Spleen (tissue), 11 donors: ENCODE results near the gene CWC22. TPM values are rescaled to one million over a fixed set of nuclear protein-coding genes. Genes with fewer than 3 reads are reported as not detected.

Source experiments
- DNase-seq: peaks from one replicate; pipeline ENCODE4 v3.0.0-alpha.2; 2020
- H3K27ac ChIP-seq, 8 donors: fragments of 200-600 bp; sonication (generic) in 7 of 8; 1 replicate in 4 of 8; 2 replicates in 4 of 8; pipeline versions ENCODE4 v1.5.0 to v1.8.0; 2016 to 2021; ENCODE audit warnings: inconsistent platforms in 4 of 8, mild to moderate bottlenecking in 4 of 8, moderate library complexity in 1 of 8
- H3K27me3 ChIP-seq, 7 donors: fragments of 200-600 bp; sonication (generic) in 6 of 7; replicated peaks in 1 of 7; 1 replicate in 4 of 7; 2 replicates in 3 of 7; pipeline versions ENCODE4 v1.5.0 to v1.8.0; 2016 to 2021; ENCODE audit warnings: inconsistent platforms in 3 of 7, mild to moderate bottlenecking in 1 of 7
- H3K36me3 ChIP-seq, 6 donors: fragments of 200-600 bp; sonication (generic) in 5 of 6; 1 replicate in 4 of 6; 2 replicates in 2 of 6; pipeline versions ENCODE4 v1.5.0 to v1.8.0; 2016 to 2021; ENCODE audit warnings: inconsistent platforms in 2 of 6
- H3K4me1 ChIP-seq, 6 donors: fragments of 200-600 bp; sonication (generic) in 5 of 6; 1 replicate in 3 of 6; 2 replicates in 3 of 6; pipeline versions ENCODE4 v1.5.0 to v1.8.0; 2016 to 2021; ENCODE audit warnings: inconsistent platforms in 3 of 6
- H3K4me3 ChIP-seq, 8 donors: fragments of 200-600 bp; sonication (generic) in 7 of 8; 1 replicate in 4 of 8; 2 replicates in 4 of 8; pipeline versions ENCODE4 v1.5.0 to v1.8.0; 2016 to 2021; ENCODE audit warnings: inconsistent platforms in 4 of 8, mild to moderate bottlenecking in 4 of 8, moderate library complexity in 2 of 8
- H3K9me3 ChIP-seq, 8 donors: fragments of 200-600 bp; sonication (generic) in 7 of 8; 1 replicate in 4 of 8; 2 replicates in 4 of 8; pipeline versions ENCODE4 v1.5.0 to v1.8.0; 2016 to 2021; ENCODE audit warnings: inconsistent platforms in 4 of 8
- POLR2A ChIP-seq, 3 donors: fragments of 450-650 bp; IDR thresholded peaks; one replicate each; pipeline ENCODE4 v1.5.1; 2017; ENCODE audit warnings: antibody characterized with exemption in 3 of 3, mild to moderate bottlenecking in 1 of 3
- POLR2AphosphoS5 ChIP-seq, 3 donors: sonication (generic); formaldehyde crosslinking; IDR thresholded peaks; one replicate each; pipeline ENCODE4 v1.5.1; 2017; ENCODE audit warnings: antibody characterized with exemption in 3 of 3
- WGBS, 5 donors: extraction: QIAGEN DNeasy Blood & Tissue Kit in 3 of 5; methylation state at CpG; one replicate each; pipeline versions ENCODE4 v1.1.5 to v1.1.7; 2013 to 2018; 5-methylcytosine and 5-hydroxymethylcytosine counted together
- intact Hi-C: fragments of 100-400 bp; cut with DNase I; formaldehyde crosslinking; loops from one replicate; pipeline ENCODE4 v1.15.0; 2023; ENCODE audit warnings: low total_unique reads
- polyA plus RNA-seq, 3 donors: library from polyadenylated mRNA; stranded (reverse); fragments of 200-250 nt; gene quantifications; one replicate each; pipeline ENCODE4 v1.2.1, GENCODE V29; 2013
- total RNA-seq, 7 donors: library from RNA; depleted of rRNA in 3 of 7; stranded (reverse); fragments of >200 nt in 3 of 7; fragmentation: NEBNext Ultra II Directional in 4 of 7; extraction: Animal tissue kit (Norgen Biotek cat#: 25700) in 4 of 7; gene quantifications; one replicate each; pipeline versions ENCODE4 v1.1.0 to v1.2.1, GENCODE V29; 2016 to 2021
- TF ChIP-seq, protein P1 (sequence below), 11 experiments: fragments of 200-600 bp in 7 of 11; fragments of 450-650 bp in 4 of 11; sonication (generic) in 4 of 11; IDR thresholded peaks in 8 of 11; conservative IDR thresholded peaks in 3 of 11; 1 replicate in 7 of 11; 2 replicates in 4 of 11; pipeline versions ENCODE4 v1.4.0 to v1.8.0; 2016 to 2021; ENCODE audit warnings: antibody characterized with exemption in 11 of 11, inconsistent platforms in 4 of 11, mild to moderate bottlenecking in 1 of 11
- donor health status: healthy with polysubstance abuse.
- donor health status: DM: no; HTN: no; CAD: no; lungs with moderate emphysema.
- donor health status: DM: no; HTN: no; CAD: no.
- donor health status: Bipolar disorder and iron deficiency.
- donor health status: healthy.
- donor health status: DM: no; HTN: no; CAD: no.
- donor health status: DM: yes; HTN: yes; CAD: no.

The CWC22 gene
- total and polyA plus RNA-seq, 10 donors, result 9.6 to 31.7 (median 21.5) TPM

DNA sequence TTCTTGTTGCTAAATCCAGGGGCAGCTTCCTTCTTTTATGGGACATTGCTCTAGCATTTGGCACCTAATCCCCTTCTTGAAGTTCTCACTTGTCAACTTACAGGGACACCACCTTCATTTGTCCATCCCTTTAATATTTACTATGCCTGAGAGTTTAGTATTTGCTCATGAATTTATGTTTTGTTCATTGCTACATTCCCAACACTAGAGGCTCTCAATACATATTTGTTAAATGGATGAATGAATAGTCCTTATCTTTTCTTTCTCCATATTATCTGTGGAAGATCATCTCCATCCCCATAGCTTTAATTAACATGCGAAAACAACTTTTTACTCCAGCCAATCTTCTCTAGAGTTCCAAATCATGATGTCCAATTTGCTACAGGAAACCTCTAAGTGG is 5.4 kb downstream of the CWC22 start:
- Histone ChIP-seq H3K27me3 (no peaks in the 10 kb centered on the region), H3K27ac (peak overlapping the region in 2 of 8 donors; percentile 60 to 64), H3K4me1 (peaks cover 12 to 99% (median 61%) of the 10 kb centered on the region in 6 donors), H3K36me3 (peaks cover 0 to 16% (median 1%) of the 10 kb centered on the region in 6 donors), H3K9me3 (no peaks in the 10 kb centered on the region), H3K4me3 (no peak overlapping the region)
- intact Hi-C loops, result no loop called here
- DNase-seq, result no peak
- WGBS, 5 donors, result 94 to 100% (median 95%) methylated on average over 1 of the region's 1 CpG
- TF ChIP-seq POLR2AphosphoS5 (IDR thresholded peaks at IDR 0.05), result no peak

DNA sequence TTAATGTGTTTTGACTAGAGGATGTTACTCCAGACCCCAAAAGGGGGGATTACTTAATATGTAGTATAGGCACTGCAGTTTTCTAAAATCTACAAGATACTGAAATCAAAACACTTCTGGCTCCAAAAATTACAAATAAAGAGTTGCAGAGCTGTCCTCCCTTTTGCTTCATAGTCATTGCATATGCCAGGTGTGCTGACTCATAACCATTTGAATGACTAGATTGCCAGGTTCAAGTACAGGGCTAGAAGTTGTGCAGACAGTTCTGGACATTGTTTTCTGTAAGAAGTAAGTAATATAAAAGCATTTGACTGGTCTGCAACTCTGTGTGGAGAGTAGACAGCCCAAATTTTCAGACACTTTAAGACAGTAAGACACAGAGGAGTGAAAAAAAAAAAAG is 6.7 kb downstream of the CWC22 start:
- Histone ChIP-seq H3K4me1 (peaks cover 2 to 100% (median 54%) of the 10 kb centered on the region in 6 donors), H3K4me3 (no peak overlapping the region), H3K27ac (no peak overlapping the region), H3K9me3 (no peaks in the 10 kb centered on the region), H3K27me3 (no peaks in the 10 kb centered on the region), H3K36me3 (peaks cover 0 to 16% (median 1%) of the 10 kb centered on the region in 6 donors)
- no peak for DNase-seq
- TF ChIP-seq, protein P1, sequence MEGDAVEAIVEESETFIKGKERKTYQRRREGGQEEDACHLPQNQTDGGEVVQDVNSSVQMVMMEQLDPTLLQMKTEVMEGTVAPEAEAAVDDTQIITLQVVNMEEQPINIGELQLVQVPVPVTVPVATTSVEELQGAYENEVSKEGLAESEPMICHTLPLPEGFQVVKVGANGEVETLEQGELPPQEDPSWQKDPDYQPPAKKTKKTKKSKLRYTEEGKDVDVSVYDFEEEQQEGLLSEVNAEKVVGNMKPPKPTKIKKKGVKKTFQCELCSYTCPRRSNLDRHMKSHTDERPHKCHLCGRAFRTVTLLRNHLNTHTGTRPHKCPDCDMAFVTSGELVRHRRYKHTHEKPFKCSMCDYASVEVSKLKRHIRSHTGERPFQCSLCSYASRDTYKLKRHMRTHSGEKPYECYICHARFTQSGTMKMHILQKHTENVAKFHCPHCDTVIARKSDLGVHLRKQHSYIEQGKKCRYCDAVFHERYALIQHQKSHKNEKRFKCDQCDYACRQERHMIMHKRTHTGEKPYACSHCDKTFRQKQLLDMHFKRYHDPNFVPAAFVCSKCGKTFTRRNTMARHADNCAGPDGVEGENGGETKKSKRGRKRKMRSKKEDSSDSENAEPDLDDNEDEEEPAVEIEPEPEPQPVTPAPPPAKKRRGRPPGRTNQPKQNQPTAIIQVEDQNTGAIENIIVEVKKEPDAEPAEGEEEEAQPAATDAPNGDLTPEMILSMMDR (IDR thresholded peaks at IDR 0.05 in 8 of 11, conservative IDR thresholded peaks at IDR 0.05 in 3 of 11), result no peak
- TF ChIP-seq POLR2A (IDR thresholded peaks at IDR 0.05) (no peak), POLR2AphosphoS5 (IDR thresholded peaks at IDR 0.05) (no peak)
- intact Hi-C loops, result no loop called here

DNA sequence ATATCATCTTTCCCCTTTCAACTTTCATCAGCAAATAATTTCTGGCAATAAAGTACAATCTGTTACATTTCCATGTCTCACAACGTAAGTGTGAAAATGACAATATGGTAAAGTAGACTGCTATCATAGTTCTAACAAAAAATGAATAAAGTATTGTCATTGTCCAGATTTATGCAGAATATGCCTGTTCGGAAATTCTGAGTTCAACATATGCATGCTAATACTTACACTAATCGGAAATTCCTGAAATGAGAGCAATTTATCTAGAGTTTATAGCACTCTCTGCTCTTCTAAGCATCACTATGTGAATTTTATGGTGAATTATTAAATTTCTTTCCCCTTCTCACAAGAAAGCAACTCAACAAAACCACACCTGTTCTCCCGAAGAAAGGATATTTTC is 8.1 kb downstream of the CWC22 start:
- intact Hi-C loops, result no loop called here

DNA sequence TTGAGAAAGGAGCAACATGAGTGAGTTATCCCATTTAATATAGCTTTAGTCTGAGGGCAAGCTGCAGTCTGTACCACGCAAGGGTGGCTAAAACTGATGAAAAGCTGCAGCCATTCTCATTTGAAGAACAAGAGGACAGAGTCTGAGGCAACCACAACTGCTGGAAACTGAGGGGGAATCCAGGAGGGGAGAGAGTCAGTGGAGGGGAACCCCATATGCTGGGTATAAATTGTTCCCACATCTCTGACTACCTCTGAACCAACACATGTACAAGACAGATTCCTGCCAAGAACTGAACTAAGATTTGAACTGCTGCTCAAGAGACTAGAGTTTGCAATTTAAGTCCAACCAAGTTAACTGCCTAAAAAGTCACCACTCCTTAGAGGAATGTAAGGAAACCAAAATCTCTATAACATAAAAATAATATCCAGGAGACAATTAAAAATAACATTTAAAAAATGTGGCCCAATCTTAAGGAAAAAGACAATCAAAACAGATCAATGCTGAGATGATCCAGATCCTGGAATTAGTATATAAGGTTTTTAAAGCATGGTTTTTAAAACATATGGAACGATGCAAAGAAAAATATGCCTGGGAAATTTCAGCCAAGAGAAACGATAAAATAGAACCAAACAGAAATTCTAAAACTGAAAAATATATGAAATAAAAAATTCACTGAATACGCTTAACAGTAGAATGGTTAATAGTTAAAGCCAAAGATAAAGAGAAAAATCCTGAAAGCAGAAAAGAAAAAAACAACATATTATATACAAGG is 11.2 kb downstream of the CWC22 start:
- Histone ChIP-seq H3K36me3 (peaks cover 0 to 35% (median 17%) of the 10 kb centered on the region in 6 donors), H3K4me1 (peaks cover 0 to 82% (median 25%) of the 10 kb centered on the region in 6 donors), H3K4me3 (no peak overlapping the region), H3K9me3 (no peaks in the 10 kb centered on the region), H3K27me3 (no peaks in the 10 kb centered on the region), H3K27ac (no peak overlapping the region)
- intact Hi-C loops, result no loop called here
- 91 to 99% (median 93%) methylated on average over 4 of the region's 4 CpGs for WGBS, 5 donors
- TF ChIP-seq, protein P1 (IDR thresholded peaks at IDR 0.05 in 8 of 11, conservative IDR thresholded peaks at IDR 0.05 in 3 of 11), result no peak
- TF ChIP-seq POLR2AphosphoS5 (IDR thresholded peaks at IDR 0.05) (no peak), POLR2A (IDR thresholded peaks at IDR 0.05) (no peak)
- no peak for DNase-seq

More for the DNA sequence above, 8.1 kb downstream of the CWC22 start:
- no peak for DNase-seq
- WGBS, 5 donors, result 93 to 96% (median 95%) methylated on average over 4 of the region's 4 CpGs
- TF ChIP-seq, protein P1 (IDR thresholded peaks at IDR 0.05 in 8 of 11, conservative IDR thresholded peaks at IDR 0.05 in 3 of 11), result no peak
- TF ChIP-seq POLR2A (IDR thresholded peaks at IDR 0.05) (no peak), POLR2AphosphoS5 (IDR thresholded peaks at IDR 0.05) (no peak)
- H3K36me3 ChIP-seq, result peaks cover 0 to 16% (median 1%) of the 10 kb centered on the region in 6 donors
- peaks cover 0 to 96% (median 45%) of the 10 kb centered on the region in 6 donors for H3K4me1 ChIP-seq
- H3K9me3 ChIP-seq, result no peaks in the 10 kb centered on the region
- no peak overlapping the region for H3K4me3 ChIP-seq
- no peak overlapping the region for H3K27ac ChIP-seq
- H3K27me3 ChIP-seq, result no peaks in the 10 kb centered on the region
